H1 (cell line): ENCODE results near the gene INAFM2.

Experiments used
- CTCF ChIP-seq, 3 experiments: IDR thresholded peaks; 1 replicate in 2 of 3; 2 replicates in 1 of 3; pipeline versions ENCODE4 v1.5.1 to v1.6.1; 2011; ENCODE audit warnings: low read length in 3 of 3, mild to moderate bottlenecking in 3 of 3, inconsistent platforms in 2 of 3, low read depth in 1 of 3, moderate library complexity in 1 of 3; ENCODE audit not compliant: insufficient read depth in 1 of 3; ENCODE audit errors: control extremely low read depth in 1 of 3
- POLR2AphosphoS5 ChIP-seq: IDR thresholded peaks from 2 replicates; pipeline ENCODE4 v1.6.1; 2011; ENCODE audit warnings: low read depth, low read length
- SIN3A ChIP-seq, 2 experiments: IDR thresholded peaks in 1 of 2; conservative IDR thresholded peaks in 1 of 2; 2 replicates each; pipeline ENCODE4 v1.6.1; 2011 to 2012; ENCODE audit warnings: low read length in 2 of 2, improper control_type of control experiment in 1 of 2, low read depth in 1 of 2, mild to moderate bottlenecking in 1 of 2
- TBP ChIP-seq: IDR thresholded peaks from 2 replicates; pipeline ENCODE4 v1.6.1; 2011; ENCODE audit warnings: low read depth, low read length, improper control_type of control experiment
- YY1 ChIP-seq: IDR thresholded peaks from 2 replicates; pipeline ENCODE4 v1.6.1; 2011; ENCODE audit warnings: low read depth, mild to moderate bottlenecking, low read length

GRCh38 chr15:40289140-40289775, 34.2 kb upstream of the INAFM2 start:
- TF ChIP-seq SIN3A (conservative IDR thresholded peaks at IDR 0.05 in 1 of 2, IDR thresholded peaks at IDR 0.05 in 1 of 2; ENCODE audit: low read depth in 1 of 2, low read length in 2 of 2) = no peak
- TF ChIP-seq POLR2AphosphoS5 = no peak
- TF ChIP-seq CTCF (IDR thresholded peaks at IDR 0.05; ENCODE audit: control extremely low read depth in 1 of 3, insufficient read depth in 1 of 3, low read depth in 1 of 3, low read length in 3 of 3) = no peak
- TF ChIP-seq TBP = no peak
- no peak for TF ChIP-seq YY1
